Glomerular visceral epithelial cell (primary cell): Measurements from ENCODE around the gene NXNL1.

ENCODE experiments used
- DNase-seq: peaks from one replicate; pipeline ENCODE4 v3.0.0-alpha.2; 2016; ENCODE audit errors: extremely low spot score

Gene NXNL1

GRCh38 chr19:17419621-17420474 lies 40.9 kb downstream of the NXNL1 start, which contains the start of gene MVB12A:
MVB12A (plus strand) TSS chr19:17420047; CDS start chr19:17420136, 89 bp downstream.
- peak; percentile 99 for DNase-seq

GRCh38 chr19:17419154-17419620 lies 41.5 kb downstream of the NXNL1 start:
- no peak for DNase-seq

GRCh38 chr19:17418710-17419109 lies 42.0 kb downstream of the NXNL1 start:
- no peak for DNase-seq

- DNase-seq: no peak
Measured at GRCh38 chr19:17415121-17415520, 45.6 kb downstream of the NXNL1 start.

GRCh38 chr19:17414097-17414496 lies 46.6 kb downstream of the NXNL1 start:
- no peak for DNase-seq

GRCh38 chr19:17411801-17412200 lies 48.9 kb downstream of the NXNL1 start:
- DNase-seq: no peak

- DNase-seq: no peak
Measured at GRCh38 chr19:17409990-17410389, 50.7 kb downstream of the NXNL1 start.

- DNase-seq: no peak
Measured at GRCh38 chr19:17406887-17407196, 53.9 kb downstream of the NXNL1 start.

GRCh38 chr19:17406046-17406886 lies 54.5 kb downstream of the NXNL1 start:
- DNase-seq: peak; percentile 91
